Kidney (tissue), 14 donors: ENCODE measurements around the gene SYNE3. TPM values are rescaled to one million over a fixed set of nuclear protein-coding genes. Genes with fewer than 3 reads are reported as not detected.
A peak's percentile ranks its signal among the peaks of the same experiment; 100 is the strongest.

Experiments
- DNase-seq, 5 donors: peaks; one replicate each; pipeline ENCODE4 v3.0.0-alpha.2; 2013 to 2020
- FAIRE-seq: peaks from 2 replicates; lab custom pipeline; 2012; peaks lifted over from hg19 to GRCh38; lab: Jason Lieb, UNC
- H3K27ac ChIP-seq, 2 donors: one replicate each; pipeline ENCODE4 v1.7.0; 2013; ENCODE audit warnings: low read depth in 2 of 2, low read length in 2 of 2, inconsistent platforms in 1 of 2
- H3K27me3 ChIP-seq: one replicate; pipeline ENCODE4 v1.7.1; 2013; ENCODE audit warnings: low read length, inconsistent platforms; ENCODE audit not compliant: control insufficient read depth, insufficient read depth
- H3K36me3 ChIP-seq, 3 donors: one replicate each; pipeline versions ENCODE4 v1.7.0 to v1.7.1; 2013; ENCODE audit warnings: low read length in 3 of 3, control low read depth in 1 of 3, inconsistent platforms in 1 of 3; ENCODE audit not compliant: insufficient read depth in 3 of 3, control insufficient read depth in 2 of 3
- H3K4me1 ChIP-seq, 3 donors: one replicate each; pipeline versions ENCODE4 v1.7.0 to v1.7.1; 2013; ENCODE audit warnings: low read length in 3 of 3, inconsistent platforms in 1 of 3, low read depth in 1 of 3; ENCODE audit not compliant: control insufficient read depth in 2 of 3, insufficient read depth in 2 of 3
- H3K4me3 ChIP-seq, 3 donors: one replicate each; pipeline versions ENCODE4 v1.7.0 to v1.8.1; 2013; ENCODE audit warnings: low read length in 3 of 3, control low read depth in 1 of 3, inconsistent platforms in 1 of 3
- H3K9ac ChIP-seq, 3 donors: one replicate each; pipeline versions ENCODE4 v1.7.0 to v1.7.1; 2013; ENCODE audit warnings: low read length in 3 of 3, control low read depth in 1 of 3, inconsistent platforms in 1 of 3
- H3K9me3 ChIP-seq, 3 donors: one replicate each; pipeline versions ENCODE4 v1.7.0 to v1.7.1; 2013; ENCODE audit warnings: low read length in 3 of 3, control low read depth in 1 of 3, inconsistent platforms in 1 of 3; ENCODE audit not compliant: control insufficient read depth in 2 of 3, insufficient read depth in 1 of 3
- intact Hi-C: fragments of 100-400 bp; cut with DNase I; formaldehyde crosslinking; loops from one replicate; pipeline ENCODE4 v1.11.1; 2022
- polyA plus RNA-seq: library from polyadenylated mRNA; stranded (reverse); fragments of 350-450 nt; fragmentation: Illumina TruSeq; extraction: RNeasy Lipid Tissue Mini Kit (QIAGEN cat#74804); gene quantifications from one replicate; pipeline ENCODE4 v1.2.3, GENCODE V29; 2014; ENCODE audit warnings: low read depth, low replicate concordance; ENCODE audit not compliant: insufficient read depth
- total RNA-seq: library from RNA; stranded (reverse); fragmentation: NEBNext Ultra II Directional; extraction: Animal tissue kit (Norgen Biotek cat#: 25700); gene quantifications from one replicate; pipeline ENCODE4 v1.2.1, GENCODE V29; 2021
- TF ChIP-seq, protein P1 (sequence below): IDR thresholded peaks from 3 replicates; pipeline ENCODE4 v1.5.1; 2012; ENCODE audit warnings: mild to moderate bottlenecking, moderate library complexity, borderline replicate concordance; ENCODE audit not compliant: insufficient read depth; ENCODE audit errors: extremely low read depth
- donor health status: control.
- donor health status: control.
- donor health status: control.
- donor health status: control.
- donor health status: control.
- donor health status: DM: yes; HTN: yes; CAD: no.
- donor health status: Normal renal cell carcinoma (clear cell type).

The SYNE3 gene
- total and polyA plus RNA-seq, 2 donors from 2014 or later, result 0.54 to 18.5 TPM

DNA sequence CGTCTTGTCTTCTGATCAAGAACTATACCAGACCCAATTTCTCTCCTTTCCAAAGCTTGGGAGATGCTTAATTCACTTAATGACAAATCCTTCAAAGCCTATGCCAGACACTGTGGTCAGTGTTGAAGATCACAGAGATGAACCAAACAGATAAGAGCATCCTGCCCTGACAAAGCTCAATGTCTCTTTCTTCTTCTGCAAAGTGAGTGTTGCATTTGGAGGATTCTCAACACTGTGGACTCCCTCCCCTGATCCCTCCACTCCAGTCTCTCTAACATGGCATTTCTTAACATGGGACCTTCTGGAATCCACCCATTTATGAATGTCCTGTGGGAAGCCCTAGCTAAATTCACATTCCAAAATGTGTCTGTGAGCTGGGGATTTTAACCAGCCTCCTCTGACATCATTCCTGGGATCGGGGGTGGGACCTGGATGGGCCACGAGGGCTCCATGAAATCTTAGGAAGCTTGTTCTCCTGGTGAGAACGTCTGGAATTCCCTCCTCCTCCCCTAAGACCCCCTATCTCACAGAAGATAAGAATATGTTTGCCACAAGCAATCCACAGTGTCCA, 20.3 kb downstream of the SYNE3 start:
- Histone ChIP-seq H3K27me3 (no peaks in the 10 kb centered on the region), H3K9me3 (no peaks in the 10 kb centered on the region), H3K36me3 (no peaks in the 10 kb centered on the region), H3K4me1 (peaks cover 0 to 10% (median 2%) of the 10 kb centered on the region in 3 donors), H3K27ac (no peak overlapping the region), H3K9ac (no peak overlapping the region), H3K4me3 (no peak overlapping the region)
- DNase-seq (peak in 1 of 5 donors; percentile 8), FAIRE-seq (no peak)
- TF ChIP-seq, protein P1, sequence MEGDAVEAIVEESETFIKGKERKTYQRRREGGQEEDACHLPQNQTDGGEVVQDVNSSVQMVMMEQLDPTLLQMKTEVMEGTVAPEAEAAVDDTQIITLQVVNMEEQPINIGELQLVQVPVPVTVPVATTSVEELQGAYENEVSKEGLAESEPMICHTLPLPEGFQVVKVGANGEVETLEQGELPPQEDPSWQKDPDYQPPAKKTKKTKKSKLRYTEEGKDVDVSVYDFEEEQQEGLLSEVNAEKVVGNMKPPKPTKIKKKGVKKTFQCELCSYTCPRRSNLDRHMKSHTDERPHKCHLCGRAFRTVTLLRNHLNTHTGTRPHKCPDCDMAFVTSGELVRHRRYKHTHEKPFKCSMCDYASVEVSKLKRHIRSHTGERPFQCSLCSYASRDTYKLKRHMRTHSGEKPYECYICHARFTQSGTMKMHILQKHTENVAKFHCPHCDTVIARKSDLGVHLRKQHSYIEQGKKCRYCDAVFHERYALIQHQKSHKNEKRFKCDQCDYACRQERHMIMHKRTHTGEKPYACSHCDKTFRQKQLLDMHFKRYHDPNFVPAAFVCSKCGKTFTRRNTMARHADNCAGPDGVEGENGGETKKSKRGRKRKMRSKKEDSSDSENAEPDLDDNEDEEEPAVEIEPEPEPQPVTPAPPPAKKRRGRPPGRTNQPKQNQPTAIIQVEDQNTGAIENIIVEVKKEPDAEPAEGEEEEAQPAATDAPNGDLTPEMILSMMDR, result no peak
- intact Hi-C loops, result no loop called here

DNA sequence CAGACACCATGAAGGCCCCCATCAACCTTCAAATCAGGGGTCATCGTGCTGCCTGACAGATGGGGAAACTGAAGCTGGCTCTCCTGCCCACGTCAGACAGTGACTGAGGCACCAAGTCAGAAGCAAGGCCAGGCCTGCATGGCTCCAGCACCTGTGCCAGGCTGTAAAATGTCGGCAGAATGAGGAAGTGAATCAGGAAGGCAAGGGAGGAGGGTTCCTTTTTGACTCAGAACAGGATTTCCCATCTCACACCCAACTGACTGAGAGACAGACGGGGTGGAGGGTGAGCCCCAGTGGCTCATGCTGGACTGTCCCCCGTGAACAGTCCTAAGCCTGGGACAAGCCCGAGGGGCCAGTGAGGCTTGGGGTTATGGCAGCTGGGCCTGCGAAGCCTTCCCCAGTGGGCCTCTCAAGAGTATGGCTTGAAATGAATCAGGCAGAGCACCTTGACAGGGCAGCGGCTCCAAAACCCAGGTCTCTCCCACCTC, 20.9 kb downstream of the SYNE3 start:
- Histone ChIP-seq H3K4me1 (peaks cover 2 to 11% (median 2%) of the 10 kb centered on the region in 3 donors), H3K9me3 (no peaks in the 10 kb centered on the region), H3K27ac (no peak overlapping the region), H3K27me3 (no peaks in the 10 kb centered on the region), H3K36me3 (no peaks in the 10 kb centered on the region), H3K9ac (no peak overlapping the region), H3K4me3 (no peak overlapping the region)
- TF ChIP-seq, protein P1, result no peak
- DNase-seq (peak in 1 of 5 donors; percentile 66), FAIRE-seq (no peak)
- intact Hi-C loops, result no loop called here

DNA sequence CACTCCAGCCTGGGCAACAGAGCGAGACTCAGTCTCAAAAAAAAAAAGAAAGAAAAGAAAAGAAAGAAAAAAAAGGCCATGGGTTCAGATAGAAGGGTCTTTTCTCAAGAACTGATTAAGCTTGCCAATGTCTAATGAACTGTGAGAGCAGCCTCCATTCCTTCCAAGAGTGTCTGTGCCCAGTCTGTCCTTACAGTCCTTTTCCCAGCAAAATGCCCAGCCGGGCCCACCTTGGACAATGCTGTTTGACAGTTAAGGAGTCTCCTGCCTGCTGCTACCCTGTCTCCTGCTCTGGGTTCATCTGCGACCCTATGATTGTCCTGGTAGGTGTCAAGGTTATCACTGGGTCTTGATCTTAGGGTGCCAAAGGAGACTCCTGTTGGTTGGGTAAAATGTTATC, 21.4 kb downstream of the SYNE3 start:
- DNase-seq (peak in 1 of 5 donors; percentile 31), FAIRE-seq (no peak)
- Histone ChIP-seq H3K4me1 (peaks cover 2 to 13% (median 6%) of the 10 kb centered on the region in 3 donors), H3K9ac (no peak overlapping the region), H3K27me3 (no peaks in the 10 kb centered on the region), H3K36me3 (no peaks in the 10 kb centered on the region), H3K4me3 (no peak overlapping the region), H3K9me3 (no peaks in the 10 kb centered on the region), H3K27ac (no peak overlapping the region)
- TF ChIP-seq, protein P1, result no peak
- intact Hi-C loops, result no loop called here

DNA sequence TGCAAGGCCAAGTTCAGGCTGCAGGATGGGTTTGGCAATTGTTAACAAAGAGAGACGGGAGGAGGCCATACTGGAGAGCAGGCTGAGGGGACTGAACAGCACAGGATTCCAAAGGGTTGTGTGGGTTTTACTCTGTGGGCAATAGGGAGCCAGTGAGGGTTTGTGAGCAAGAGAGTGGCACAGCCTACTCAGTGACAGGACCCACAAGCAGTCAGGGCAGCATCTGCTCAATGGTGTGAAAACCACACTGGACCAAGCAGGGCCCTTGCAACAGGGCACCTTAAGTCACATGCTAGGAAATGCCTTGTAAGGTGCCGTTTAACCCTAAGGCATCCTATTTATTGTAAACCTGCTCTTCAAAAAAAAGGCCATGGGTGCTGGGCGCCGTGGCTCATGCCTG, 22.0 kb downstream of the SYNE3 start:
- intact Hi-C loops, result no loop called here
- FAIRE-seq (no peak), DNase-seq (peak in 1 of 5 donors; percentile 23)
- H3K9me3 ChIP-seq, result no peaks in the 10 kb centered on the region
- no peak overlapping the region for H3K27ac ChIP-seq
- no peaks in the 10 kb centered on the region for H3K27me3 ChIP-seq
- no peak overlapping the region for H3K9ac ChIP-seq
- no peaks in the 10 kb centered on the region for H3K36me3 ChIP-seq
- H3K4me1 ChIP-seq, result peaks cover 2 to 18% (median 12%) of the 10 kb centered on the region in 3 donors
- H3K4me3 ChIP-seq, result no peak overlapping the region
- TF ChIP-seq, protein P1, result no peak
